ENCODE data around the gene NEK8.

- TF ChIP-seq POLR2A (IDR thresholded peaks at IDR 0.05): no peak
- no peak for TF ChIP-seq CTCF (IDR thresholded peaks at IDR 0.05)
Observed at GRCh38 chr17:28760601-28761562, 32.3 kb downstream of the NEK8 start.

Measured in body of pancreas (tissue), 4 donors.